ENCODE measurements around the gene CDH4.

DNA sequence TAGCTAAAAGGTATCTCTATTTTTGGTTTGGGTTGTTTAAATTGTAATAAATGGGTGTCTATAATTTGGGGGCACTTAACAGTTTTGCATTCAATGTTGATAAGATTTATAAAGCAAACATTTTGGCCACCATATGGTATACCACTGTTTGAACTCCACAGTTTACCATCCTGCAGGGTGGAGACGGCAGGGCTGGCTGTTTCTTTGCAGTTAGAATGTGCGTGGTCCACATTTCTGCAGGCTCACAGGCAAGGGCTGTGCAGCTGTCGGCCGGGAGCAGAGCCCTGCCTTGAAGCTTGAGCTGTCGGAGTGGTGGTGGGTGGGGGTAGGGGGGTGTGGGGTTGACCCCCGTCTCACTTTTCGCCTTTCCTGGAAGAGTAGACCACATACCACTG, 135.9 kb downstream of the CDH4 start:
- TF ChIP-seq, protein P1, sequence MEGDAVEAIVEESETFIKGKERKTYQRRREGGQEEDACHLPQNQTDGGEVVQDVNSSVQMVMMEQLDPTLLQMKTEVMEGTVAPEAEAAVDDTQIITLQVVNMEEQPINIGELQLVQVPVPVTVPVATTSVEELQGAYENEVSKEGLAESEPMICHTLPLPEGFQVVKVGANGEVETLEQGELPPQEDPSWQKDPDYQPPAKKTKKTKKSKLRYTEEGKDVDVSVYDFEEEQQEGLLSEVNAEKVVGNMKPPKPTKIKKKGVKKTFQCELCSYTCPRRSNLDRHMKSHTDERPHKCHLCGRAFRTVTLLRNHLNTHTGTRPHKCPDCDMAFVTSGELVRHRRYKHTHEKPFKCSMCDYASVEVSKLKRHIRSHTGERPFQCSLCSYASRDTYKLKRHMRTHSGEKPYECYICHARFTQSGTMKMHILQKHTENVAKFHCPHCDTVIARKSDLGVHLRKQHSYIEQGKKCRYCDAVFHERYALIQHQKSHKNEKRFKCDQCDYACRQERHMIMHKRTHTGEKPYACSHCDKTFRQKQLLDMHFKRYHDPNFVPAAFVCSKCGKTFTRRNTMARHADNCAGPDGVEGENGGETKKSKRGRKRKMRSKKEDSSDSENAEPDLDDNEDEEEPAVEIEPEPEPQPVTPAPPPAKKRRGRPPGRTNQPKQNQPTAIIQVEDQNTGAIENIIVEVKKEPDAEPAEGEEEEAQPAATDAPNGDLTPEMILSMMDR (IDR thresholded peaks at IDR 0.05), result no peak
- no peak for TF ChIP-seq POLR2A (IDR thresholded peaks at IDR 0.05)
